Chondrocyte (in vitro differentiated cells): ENCODE measurements around the gene SCPEP1. TPM values are rescaled to one million over a fixed set of nuclear protein-coding genes. Genes with fewer than 3 reads are reported as not detected.

Experiments
- DNase-seq: peaks from one replicate; pipeline ENCODE4 v3.0.0; 2021; ENCODE audit warnings: mixed read lengths, low spot score
- H3K27ac Mint-ChIP-seq: one replicate; pipeline ENCODE4 v1.8.0; 2021; ENCODE audit warnings: mild to moderate bottlenecking, moderate library complexity, mixed read lengths; ENCODE audit not compliant: unreplicated experiment
- H3K27me3 Mint-ChIP-seq: 2 replicates; pipeline ENCODE4 v1.8.0; 2021; ENCODE audit warnings: low read depth, mixed read lengths
- H3K36me3 Mint-ChIP-seq: 2 replicates; pipeline ENCODE4 v1.8.0; 2021; ENCODE audit warnings: low read depth, mixed read lengths
- H3K4me1 Mint-ChIP-seq: 2 replicates; pipeline ENCODE4 v1.8.0; 2021; ENCODE audit warnings: low read depth, mild to moderate bottlenecking, mixed read lengths
- H3K4me3 Mint-ChIP-seq: one replicate; pipeline ENCODE4 v1.8.0; 2021; ENCODE audit warnings: mild to moderate bottlenecking, moderate library complexity, mixed read lengths; ENCODE audit not compliant: unreplicated experiment
- H3K9me3 Mint-ChIP-seq: 2 replicates; pipeline ENCODE4 v1.8.0; 2021; ENCODE audit warnings: low read depth, mixed read lengths
- CTCF ChIP-seq: fragments of 200-600 bp; sonication (generic); IDR thresholded peaks from 2 replicates; pipeline ENCODE4 v1.5.0; 2021; ENCODE audit warnings: antibody characterized with exemption, mild to moderate bottlenecking, moderate library complexity
- total RNA-seq: library from RNA; stranded (reverse); gene quantifications from 3 replicates; pipeline ENCODE4 v1.2.1, GENCODE V29; 2021

The SCPEP1 gene
- total RNA-seq, 1 donor from 2014 or later: 50.8 TPM

GRCh38 chr17:57004944-57005579 lies 27.1 kb downstream of the SCPEP1 start:
- no peaks in the 10 kb centered on the region for H3K9me3 Mint-ChIP-seq
- DNase-seq: no peak
- peaks cover 11% of the 10 kb centered on the region for H3K36me3 Mint-ChIP-seq
- TF ChIP-seq CTCF: peak; percentile 33
- peaks cover 2% of the 10 kb centered on the region for H3K27me3 Mint-ChIP-seq
- no peak overlapping the region for H3K4me3 Mint-ChIP-seq
- no peak overlapping the region for H3K27ac Mint-ChIP-seq
- peaks cover 2% of the 10 kb centered on the region for H3K4me1 Mint-ChIP-seq

DNA sequence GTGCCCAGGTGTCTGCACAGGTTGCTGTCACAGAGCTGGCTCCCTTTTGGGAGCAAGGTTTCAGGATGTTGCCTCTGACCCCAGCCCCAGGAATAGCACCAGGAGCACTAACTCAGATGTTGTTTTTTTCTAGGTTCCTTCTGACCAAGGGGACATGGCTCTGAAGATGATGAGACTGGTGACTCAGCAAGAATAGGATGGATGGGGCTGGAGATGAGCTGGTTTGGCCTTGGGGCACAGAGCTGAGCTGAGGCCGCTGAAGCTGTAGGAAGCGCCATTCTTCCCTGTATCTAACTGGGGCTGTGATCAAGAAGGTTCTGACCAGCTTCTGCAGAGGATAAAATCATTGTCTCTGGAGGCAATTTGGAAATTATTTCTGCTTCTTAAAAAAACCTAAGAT lies 28.1 kb downstream of the SCPEP1 start:
- no peak overlapping the region for H3K27ac Mint-ChIP-seq

DNA sequence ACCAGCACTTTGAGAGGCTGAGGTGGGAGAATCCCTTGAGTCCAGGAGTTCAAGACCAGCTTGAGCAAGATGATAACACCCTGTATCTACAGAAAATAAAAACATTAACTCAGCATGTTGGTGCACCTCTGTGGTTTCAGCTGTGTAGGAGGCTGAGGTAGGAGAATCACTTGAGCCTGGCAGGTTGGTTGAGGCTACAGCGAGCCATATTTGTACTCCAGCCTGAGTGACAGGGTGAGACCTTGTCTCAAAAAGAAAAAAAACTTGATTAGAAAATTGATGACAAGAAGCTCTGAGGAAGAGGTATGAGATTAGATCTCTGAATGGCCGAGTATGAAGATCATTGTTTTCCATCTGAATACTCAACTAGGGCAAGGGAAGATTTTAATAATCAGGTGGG lies 31.0 kb downstream of the SCPEP1 start:
- no peak for TF ChIP-seq CTCF
- H3K27ac Mint-ChIP-seq: no peak overlapping the region
- H3K27me3 Mint-ChIP-seq: peaks cover 11% of the 10 kb centered on the region
- DNase-seq: no peak
- H3K4me3 Mint-ChIP-seq: no peak overlapping the region
- H3K36me3 Mint-ChIP-seq: no peaks in the 10 kb centered on the region
- peaks cover 2% of the 10 kb centered on the region for H3K4me1 Mint-ChIP-seq
- H3K9me3 Mint-ChIP-seq: peaks cover 4% of the 10 kb centered on the region

More for the DNA sequence above, 28.1 kb downstream of the SCPEP1 start:
- H3K27me3 Mint-ChIP-seq: peaks cover 3% of the 10 kb centered on the region
- H3K4me1 Mint-ChIP-seq: peaks cover 2% of the 10 kb centered on the region
- H3K36me3 Mint-ChIP-seq: peaks cover 8% of the 10 kb centered on the region
- no peak overlapping the region for H3K4me3 Mint-ChIP-seq
- no peak for TF ChIP-seq CTCF
- DNase-seq: no peak
- H3K9me3 Mint-ChIP-seq: no peaks in the 10 kb centered on the region

GRCh38 chr17:57009737-57010445 lies 32.0 kb downstream of the SCPEP1 start:
- H3K4me1 Mint-ChIP-seq: peaks cover 2% of the 10 kb centered on the region
- no peak overlapping the region for H3K4me3 Mint-ChIP-seq
- no peak overlapping the region for H3K27ac Mint-ChIP-seq
- peaks cover 11% of the 10 kb centered on the region for H3K27me3 Mint-ChIP-seq
- no peaks in the 10 kb centered on the region for H3K36me3 Mint-ChIP-seq
- TF ChIP-seq CTCF: peak; percentile 78
- no peak for DNase-seq
- peaks cover 4% of the 10 kb centered on the region for H3K9me3 Mint-ChIP-seq

DNA sequence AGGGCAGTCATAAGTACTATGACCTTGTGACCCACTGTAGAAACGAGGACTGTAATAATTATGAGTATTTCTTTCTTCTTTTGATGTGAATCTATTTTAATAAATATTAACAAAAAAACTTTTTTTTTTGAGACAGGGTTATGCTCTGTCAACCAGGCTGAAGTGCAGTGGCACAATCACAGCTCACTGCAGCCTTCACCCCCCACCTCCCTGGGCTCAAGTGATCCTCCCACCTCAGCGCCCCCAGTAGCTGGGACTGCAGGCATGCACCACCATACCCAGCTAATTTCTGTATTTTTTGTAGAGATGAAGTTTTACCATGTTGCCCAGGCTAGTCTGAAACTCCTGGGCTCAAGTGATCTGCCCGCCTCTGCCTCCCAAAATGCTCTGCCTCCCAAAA lies 32.6 kb downstream of the SCPEP1 start:
- peaks cover 2% of the 10 kb centered on the region for H3K4me1 Mint-ChIP-seq
- peaks cover 11% of the 10 kb centered on the region for H3K27me3 Mint-ChIP-seq
- H3K9me3 Mint-ChIP-seq: peaks cover 4% of the 10 kb centered on the region
- no peak for TF ChIP-seq CTCF
- DNase-seq: no peak
- no peak overlapping the region for H3K4me3 Mint-ChIP-seq
- no peak overlapping the region for H3K27ac Mint-ChIP-seq
- H3K36me3 Mint-ChIP-seq: no peaks in the 10 kb centered on the region
